Nephron progenitor cell (in vitro differentiated cells): ENCODE measurements around the gene TTLL12.

Source experiments
- DNase-seq: peaks from one replicate; pipeline ENCODE4 v3.0.0; 2021
- H3K27ac Mint-ChIP-seq: 2 replicates; pipeline ENCODE4 v1.8.0; 2021; ENCODE audit warnings: mild to moderate bottlenecking, moderate library complexity, mixed read lengths
- H3K27me3 Mint-ChIP-seq: 2 replicates; pipeline ENCODE4 v1.8.0; 2021; ENCODE audit warnings: mild to moderate bottlenecking, low read depth, mixed read lengths; ENCODE audit not compliant: poor library complexity
- H3K36me3 Mint-ChIP-seq: 2 replicates; pipeline ENCODE4 v1.8.0; 2021; ENCODE audit warnings: low read depth, mixed read lengths
- H3K4me1 Mint-ChIP-seq: 2 replicates; pipeline ENCODE4 v1.8.0; 2021; ENCODE audit warnings: mixed read lengths
- H3K4me3 Mint-ChIP-seq: 2 replicates; pipeline ENCODE4 v1.8.0; 2021; ENCODE audit warnings: mild to moderate bottlenecking, moderate library complexity, mixed read lengths
- H3K9me3 Mint-ChIP-seq: 2 replicates; pipeline ENCODE4 v1.8.0; 2021; ENCODE audit warnings: mild to moderate bottlenecking, moderate library complexity, mixed read lengths
- CTCF ChIP-seq: fragments of 200-600 bp; sonication (generic); IDR thresholded peaks from 2 replicates; pipeline ENCODE4 v1.5.0; 2021; ENCODE audit warnings: antibody characterized with exemption

TTLL12 gene

GRCh38 chr22:43186272-43187170, at the start of gene TTLL12:
Gene TTLL12 (minus strand): TSS chr22:43187134. CDS start chr22:43187069, 65 bp downstream.
- Mint-ChIP-seq H3K27ac (no peak within 1 kb of the TSS), H3K9me3 (peaks cover 15% of the 10 kb centered on the region), H3K4me1 (peaks cover 25% of the 10 kb centered on the region), H3K27me3 (peaks cover 14% of the 10 kb centered on the region), H3K4me3 (peak within 1 kb of the TSS; percentile 76), H3K36me3 (peaks cover 15% of the 10 kb centered on the region)
- DNase-seq, result peak; percentile 81
- TF ChIP-seq CTCF, result no peak

- Mint-ChIP-seq H3K27me3 (peaks cover 67% of the 10 kb centered on the region), H3K9me3 (no peaks in the 10 kb centered on the region), H3K4me1 (peaks cover 38% of the 10 kb centered on the region), H3K4me3 (no peak overlapping the region), H3K36me3 (peaks cover 9% of the 10 kb centered on the region), H3K27ac (no peak overlapping the region)
- no peak for DNase-seq
- no peak for TF ChIP-seq CTCF
Observed at GRCh38 chr22:43235445-43236409, 48.8 kb upstream of the TTLL12 start.

GRCh38 chr22:43234264-43234988, 47.5 kb upstream of the TTLL12 start:
- H3K4me1 Mint-ChIP-seq, result peaks cover 36% of the 10 kb centered on the region

GRCh38 chr22:43233529-43233928, 46.6 kb upstream of the TTLL12 start:
- Mint-ChIP-seq H3K27me3 (peaks cover 58% of the 10 kb centered on the region), H3K36me3 (peaks cover 16% of the 10 kb centered on the region), H3K4me3 (no peak overlapping the region), H3K27ac (no peak overlapping the region), H3K4me1 (peaks cover 39% of the 10 kb centered on the region), H3K9me3 (no peaks in the 10 kb centered on the region)
- TF ChIP-seq CTCF, result no peak
- no peak for DNase-seq

More at GRCh38 chr22:43234264-43234988, 47.5 kb upstream of the TTLL12 start:
- no peak for DNase-seq
- Mint-ChIP-seq H3K9me3 (no peaks in the 10 kb centered on the region), H3K4me3 (no peak overlapping the region), H3K27me3 (peaks cover 59% of the 10 kb centered on the region), H3K36me3 (peaks cover 11% of the 10 kb centered on the region), H3K27ac (no peak overlapping the region)
- no peak for TF ChIP-seq CTCF

- H3K36me3 Mint-ChIP-seq, result peaks cover 16% of the 10 kb centered on the region
- H3K9me3 Mint-ChIP-seq, result no peaks in the 10 kb centered on the region
- H3K27me3 Mint-ChIP-seq, result peaks cover 49% of the 10 kb centered on the region
- peaks cover 45% of the 10 kb centered on the region for H3K4me1 Mint-ChIP-seq
- TF ChIP-seq CTCF, result no peak
- H3K27ac Mint-ChIP-seq, result no peak overlapping the region
- DNase-seq, result no peak
- H3K4me3 Mint-ChIP-seq, result no peak overlapping the region
Observed at GRCh38 chr22:43232445-43232844, 45.5 kb upstream of the TTLL12 start.
